ENCODE results near the gene MACROD2. TPM values are rescaled to one million over a fixed set of nuclear protein-coding genes. Genes with fewer than 3 reads are reported as not detected.
A peak's percentile ranks its signal among the peaks of the same experiment; 100 is the strongest.
"Not testable (repeated sequence)": the region's sequence is repeated elsewhere in the genome, so short reads cannot be mapped to it uniquely, and the experiment has no call there.

MACROD2 gene
- 0.28 and 0.85 TPM in 2 replicates for total RNA-seq

- peak; percentile 92 for DNase-seq
Observed at GRCh38 chr20:13995086-13995665, at the start of gene MACROD2. Gene MACROD2 (plus strand): TSS chr20:13995516.

DNA sequence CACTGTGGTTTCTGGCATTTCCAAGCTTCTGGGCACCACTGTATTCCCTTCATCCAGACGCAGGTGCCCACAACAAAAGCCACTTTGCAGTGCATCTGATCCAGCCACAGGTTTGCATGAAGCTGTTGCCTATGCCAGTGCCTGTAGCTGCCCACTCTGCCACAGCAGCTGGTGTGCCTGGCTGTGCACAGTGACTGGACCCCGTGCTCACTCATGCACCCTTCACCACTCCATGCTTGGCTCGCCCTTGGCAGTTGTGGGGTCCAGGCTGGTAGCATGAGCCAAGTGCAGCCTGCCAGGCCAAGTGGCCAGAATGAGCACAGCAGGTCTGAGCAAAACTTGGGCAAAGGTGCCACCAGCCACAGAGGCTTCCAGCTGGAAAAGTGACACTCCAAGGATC lies 47.6 kb upstream of the MACROD2 start:
- DNase-seq: no peak

DNA sequence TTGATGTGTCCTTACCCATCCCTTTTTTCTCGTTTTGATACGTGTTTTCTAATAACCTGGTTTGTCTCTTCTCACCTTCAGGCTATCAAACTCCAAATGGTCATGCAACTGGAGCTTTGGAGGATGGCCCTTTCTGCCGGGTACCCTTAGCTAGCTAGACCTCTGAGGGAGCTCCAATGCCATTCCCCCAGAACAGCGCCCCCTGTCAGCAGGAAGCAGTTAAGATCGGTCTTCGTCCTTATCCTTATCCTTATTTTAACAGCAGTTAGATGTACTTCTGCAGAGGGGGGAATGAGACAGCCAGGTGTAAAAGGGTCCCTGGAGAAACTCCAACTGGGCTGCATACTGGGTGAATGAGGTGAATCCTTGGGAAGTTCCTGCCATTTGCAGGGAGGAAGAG lies 42.1 kb upstream of the MACROD2 start:
- DNase-seq: no peak

GRCh38 chr20:13960119-13960518 lies 35.2 kb upstream of the MACROD2 start:
- DNase-seq: no peak

DNA sequence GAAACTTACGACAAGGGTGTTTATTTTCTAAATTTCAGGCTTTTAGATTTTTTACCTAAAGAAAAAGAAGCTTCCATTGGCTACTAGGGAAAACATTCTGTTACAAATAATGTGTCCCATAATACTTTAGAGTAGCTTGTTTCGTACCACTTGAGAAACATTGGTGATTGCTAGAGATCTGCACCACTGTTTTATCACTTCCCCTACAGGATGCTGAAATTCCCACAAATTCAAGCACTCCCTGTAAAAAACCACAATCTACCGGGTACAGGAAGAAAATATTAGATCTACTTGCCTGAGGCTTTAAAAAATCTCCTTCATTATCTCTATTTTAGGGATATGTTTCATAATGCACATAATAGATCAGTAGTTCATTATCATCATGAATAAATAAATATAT lies 34.8 kb upstream of the MACROD2 start:
- no peak for DNase-seq

- DNase-seq: no peak
Observed at GRCh38 chr20:13984211-13984610, 11.1 kb upstream of the MACROD2 start.

GRCh38 chr20:13990465-13990864 lies 4.9 kb upstream of the MACROD2 start, which contains the start of gene SEL1L2:
Gene SEL1L2 (minus strand): TSS chr20:13990614. CDS start chr20:13990534, 80 bp downstream.
- DNase-seq: no peak

GRCh38 chr20:13991311-13991710 lies 4.0 kb upstream of the MACROD2 start:
- no peak for DNase-seq

GRCh38 chr20:13991955-13992354 lies 3.4 kb upstream of the MACROD2 start:
- DNase-seq: not testable (repeated sequence)

- DNase-seq: peak; percentile 23
Observed at GRCh38 chr20:13995841-13996240, 525 bp downstream of the MACROD2 start.

- DNase-seq: no peak
Observed at GRCh38 chr20:13996265-13996664, 949 bp downstream of the MACROD2 start.

- no peak for DNase-seq
Observed at GRCh38 chr20:14000917-14001316, 5.6 kb downstream of the MACROD2 start.

- DNase-seq: no peak
Observed at GRCh38 chr20:14005996-14006395, 10.7 kb downstream of the MACROD2 start.

GRCh38 chr20:14009208-14009607 lies 13.9 kb downstream of the MACROD2 start:
- DNase-seq: no peak

- DNase-seq: no peak
Observed at GRCh38 chr20:14012671-14013070, 17.4 kb downstream of the MACROD2 start.

DNA sequence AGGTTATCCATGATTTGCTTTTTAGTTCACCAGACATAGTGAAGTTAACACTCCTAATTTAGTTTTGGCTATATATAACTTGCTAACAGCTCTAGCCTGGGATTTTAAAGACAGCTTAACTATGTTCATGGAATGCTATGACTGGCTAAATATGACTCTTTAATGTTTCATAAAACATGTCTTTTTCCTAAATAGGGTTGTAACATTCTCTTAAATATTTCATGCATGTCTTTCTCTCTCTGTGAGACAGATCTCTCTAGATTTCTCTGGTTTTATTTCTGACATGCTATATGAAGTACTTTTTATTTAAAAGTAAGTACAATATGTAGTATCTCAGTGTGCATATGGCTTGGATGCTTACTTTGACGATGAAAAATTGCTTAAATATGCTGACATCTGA lies 35.7 kb downstream of the MACROD2 start:
- DNase-seq: no peak

DNA sequence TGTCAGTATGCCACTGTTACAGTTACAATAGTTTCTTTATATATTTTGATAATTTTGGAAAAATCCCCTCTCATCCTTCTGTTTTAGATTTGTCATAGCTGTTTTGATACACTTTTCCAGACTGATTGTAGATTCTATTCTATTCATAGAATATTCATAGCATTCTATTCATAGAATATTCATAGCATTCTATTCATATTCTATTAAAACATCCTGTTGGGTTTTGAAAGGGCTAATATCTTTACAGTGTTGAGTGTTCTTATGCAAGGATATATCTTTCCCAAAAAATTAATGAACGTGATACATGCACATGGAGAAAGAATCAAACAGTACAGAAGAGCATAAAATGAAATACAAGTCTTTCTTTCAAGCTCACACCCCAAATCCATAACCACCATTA lies 38.0 kb downstream of the MACROD2 start:
- no peak for DNase-seq

DNA sequence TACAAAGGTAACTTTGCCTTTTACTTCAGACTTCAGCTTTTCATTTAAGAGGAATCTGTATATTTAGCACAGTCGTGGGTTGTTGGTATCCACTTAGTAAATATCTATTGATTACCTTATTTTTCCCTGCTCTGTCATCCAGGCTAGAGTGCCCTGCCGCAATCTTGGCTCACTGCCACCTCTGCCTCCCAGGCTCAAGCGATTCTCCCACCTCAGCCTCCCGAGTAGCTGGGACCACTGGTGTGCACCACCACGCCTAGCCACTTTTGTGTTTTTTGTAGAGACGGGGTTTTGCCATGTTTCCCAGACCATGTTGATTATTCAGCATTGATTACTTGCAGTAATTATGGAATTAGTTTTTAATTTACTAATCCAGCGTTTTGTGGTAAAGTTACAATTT lies 41.3 kb downstream of the MACROD2 start:
- no peak for DNase-seq

GRCh38 chr20:14044712-14045276 lies 49.5 kb downstream of the MACROD2 start:
- DNase-seq: not testable (repeated sequence)

GRCh38 chr20:14046534-14046933 lies 51.2 kb downstream of the MACROD2 start:
- no peak for DNase-seq

GRCh38 chr20:14049111-14049510 lies 53.8 kb downstream of the MACROD2 start:
- DNase-seq: no peak

- no peak for DNase-seq
Observed at GRCh38 chr20:14051454-14051853, 56.1 kb downstream of the MACROD2 start.

- peak; percentile 77 for DNase-seq
Observed at GRCh38 chr20:14055127-14055742, 59.9 kb downstream of the MACROD2 start.

GRCh38 chr20:14062171-14062570 lies 66.9 kb downstream of the MACROD2 start:
- no peak for DNase-seq

Measured in dermis blood vessel endothelial cell (primary cell).